Heart left ventricle (tissue), 13 donors: ENCODE measurements around the gene SH3PXD2A.

Source experiments
- POLR2A ChIP-seq, 2 donors: fragments of 450-650 bp; IDR thresholded peaks; one replicate each; pipeline ENCODE4 v1.6.1; 2017; ENCODE audit warnings: antibody characterized with exemption in 2 of 2, mild to moderate bottlenecking in 2 of 2, moderate library complexity in 2 of 2
- TF ChIP-seq, protein P1 (sequence below), 12 donors: fragments of 200-600 bp; sonication (generic) in 4 of 12; IDR thresholded peaks; one replicate each; pipeline versions ENCODE4 v1.5.0 to v1.8.0; 2018 to 2022; ENCODE audit warnings: antibody characterized with exemption in 12 of 12, mild to moderate bottlenecking in 5 of 12
- donor health status: ischemic (EF 13 %, LVEDD 7.1; RV severe dilation, severe dysfunction).
- donor health status: DM: no; HTN: yes; CAD: no.
- donor health status: DM: no; HTN: no; CAD: no.
- donor health status: ischemic (EF 25% LVEDD 6.9; RV normal size, moderate dysfunction).
- donor health status: ischemic (EF 25% LVEDD 5.7; RV mildly dilated, moderate dysfunction).
- donor health status: ischemic (EF 35%, LVEDD 5.7; RV mildly dilated, moderate dysfunction).
- donor health status: nonischemic (EF 11% LVEDD 7.7; RV severe dilation, severe dysfunction).
- donor health status: DM: yes; HTN: yes; CAD: no.
- donor health status: PGD.
- donor health status: ischemic (EF 29% LVEDD 5.4; RV normal size, mild dysfunction).
- donor health status: nonischemic (EF 23%, LVEDD 6.1; RV moderate dilation, normal function).

DNA sequence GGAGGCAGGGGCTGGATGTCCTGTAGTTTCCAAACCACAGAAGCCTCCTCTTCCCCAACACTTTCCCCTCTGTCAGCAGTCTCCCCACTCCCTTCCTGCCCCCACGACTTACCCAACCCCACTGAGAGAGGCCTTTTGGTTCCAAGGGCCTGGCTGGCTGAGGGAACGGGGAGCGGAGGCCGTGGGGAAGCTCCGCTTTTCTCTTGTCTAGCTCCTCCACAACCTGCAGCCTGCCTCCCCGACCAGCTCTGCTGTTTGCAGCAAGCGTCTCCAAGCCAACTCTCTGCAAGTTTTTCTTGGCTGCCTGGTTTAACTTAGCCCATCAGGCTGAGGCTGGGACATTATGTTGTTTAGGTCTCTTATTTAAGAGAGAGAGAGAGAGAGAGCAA, 235.0 kb downstream of the SH3PXD2A start:
- TF ChIP-seq, protein P1, sequence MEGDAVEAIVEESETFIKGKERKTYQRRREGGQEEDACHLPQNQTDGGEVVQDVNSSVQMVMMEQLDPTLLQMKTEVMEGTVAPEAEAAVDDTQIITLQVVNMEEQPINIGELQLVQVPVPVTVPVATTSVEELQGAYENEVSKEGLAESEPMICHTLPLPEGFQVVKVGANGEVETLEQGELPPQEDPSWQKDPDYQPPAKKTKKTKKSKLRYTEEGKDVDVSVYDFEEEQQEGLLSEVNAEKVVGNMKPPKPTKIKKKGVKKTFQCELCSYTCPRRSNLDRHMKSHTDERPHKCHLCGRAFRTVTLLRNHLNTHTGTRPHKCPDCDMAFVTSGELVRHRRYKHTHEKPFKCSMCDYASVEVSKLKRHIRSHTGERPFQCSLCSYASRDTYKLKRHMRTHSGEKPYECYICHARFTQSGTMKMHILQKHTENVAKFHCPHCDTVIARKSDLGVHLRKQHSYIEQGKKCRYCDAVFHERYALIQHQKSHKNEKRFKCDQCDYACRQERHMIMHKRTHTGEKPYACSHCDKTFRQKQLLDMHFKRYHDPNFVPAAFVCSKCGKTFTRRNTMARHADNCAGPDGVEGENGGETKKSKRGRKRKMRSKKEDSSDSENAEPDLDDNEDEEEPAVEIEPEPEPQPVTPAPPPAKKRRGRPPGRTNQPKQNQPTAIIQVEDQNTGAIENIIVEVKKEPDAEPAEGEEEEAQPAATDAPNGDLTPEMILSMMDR (IDR thresholded peaks at IDR 0.05): no peak
- no peak for TF ChIP-seq POLR2A (IDR thresholded peaks at IDR 0.05)
